Thymus (tissue), 11 donors: ENCODE measurements around the gene CACNA2D1. TPM values are rescaled to one million over a fixed set of nuclear protein-coding genes. Genes with fewer than 3 reads are reported as not detected.

Experiments used
- DNase-seq, 9 donors: peaks; one replicate each; pipeline ENCODE4 v3.0.0-alpha.2; 2013; ENCODE audit warnings: low spot score in 9 of 9, low read depth in 6 of 9, missing footprints in 1 of 9
- H3K27ac ChIP-seq, 2 donors: one replicate each; pipeline ENCODE4 v1.5.1; 2013; ENCODE audit warnings: control low read depth in 1 of 2, low read depth in 1 of 2, low read length in 1 of 2, mild to moderate bottlenecking in 1 of 2, moderate library complexity in 1 of 2
- H3K27me3 ChIP-seq, 2 donors: one replicate each; pipeline ENCODE4 v1.5.1; 2013; ENCODE audit warnings: low read length in 1 of 2; ENCODE audit not compliant: control insufficient read depth in 2 of 2, insufficient read depth in 1 of 2
- H3K36me3 ChIP-seq, 2 donors: one replicate each; pipeline ENCODE4 v1.5.1; 2013; ENCODE audit warnings: low read length in 1 of 2, mild to moderate bottlenecking in 1 of 2, moderate library complexity in 1 of 2; ENCODE audit not compliant: control insufficient read depth in 2 of 2, insufficient read depth in 2 of 2
- H3K4me1 ChIP-seq, 2 donors: one replicate each; pipeline ENCODE4 v1.5.1; 2013; ENCODE audit warnings: low read length in 2 of 2; ENCODE audit not compliant: control insufficient read depth in 2 of 2, insufficient read depth in 2 of 2
- H3K4me3 ChIP-seq, 2 donors: one replicate each; pipeline ENCODE4 v1.5.1; 2013; ENCODE audit warnings: low read length in 2 of 2, control low read depth in 1 of 2, mild to moderate bottlenecking in 1 of 2
- H3K9me3 ChIP-seq, 2 donors: one replicate each; pipeline ENCODE4 v1.5.1; 2013; ENCODE audit warnings: low read length in 1 of 2, mild to moderate bottlenecking in 1 of 2; ENCODE audit not compliant: control insufficient read depth in 2 of 2, insufficient read depth in 1 of 2
- WGBS: extraction: QIAGEN DNeasy Blood & Tissue Kit; methylation state at CpG from one replicate; pipeline ENCODE4 v1.1.7; 2013; 5-methylcytosine and 5-hydroxymethylcytosine counted together
- polyA plus RNA-seq: library from polyadenylated mRNA; stranded (reverse); fragments of 200-250 nt; gene quantifications from one replicate; pipeline ENCODE4 v1.2.3, GENCODE V29; 2013
- total RNA-seq: library from RNA; stranded (reverse); fragments of 120-200 nt; gene quantifications from one replicate; pipeline ENCODE4 v1.2.4, GENCODE V29; 2013
- donor health status: healthy.

CACNA2D1 gene
- total and polyA plus RNA-seq, 2 donors: 5.7 to 8.4 TPM

DNA sequence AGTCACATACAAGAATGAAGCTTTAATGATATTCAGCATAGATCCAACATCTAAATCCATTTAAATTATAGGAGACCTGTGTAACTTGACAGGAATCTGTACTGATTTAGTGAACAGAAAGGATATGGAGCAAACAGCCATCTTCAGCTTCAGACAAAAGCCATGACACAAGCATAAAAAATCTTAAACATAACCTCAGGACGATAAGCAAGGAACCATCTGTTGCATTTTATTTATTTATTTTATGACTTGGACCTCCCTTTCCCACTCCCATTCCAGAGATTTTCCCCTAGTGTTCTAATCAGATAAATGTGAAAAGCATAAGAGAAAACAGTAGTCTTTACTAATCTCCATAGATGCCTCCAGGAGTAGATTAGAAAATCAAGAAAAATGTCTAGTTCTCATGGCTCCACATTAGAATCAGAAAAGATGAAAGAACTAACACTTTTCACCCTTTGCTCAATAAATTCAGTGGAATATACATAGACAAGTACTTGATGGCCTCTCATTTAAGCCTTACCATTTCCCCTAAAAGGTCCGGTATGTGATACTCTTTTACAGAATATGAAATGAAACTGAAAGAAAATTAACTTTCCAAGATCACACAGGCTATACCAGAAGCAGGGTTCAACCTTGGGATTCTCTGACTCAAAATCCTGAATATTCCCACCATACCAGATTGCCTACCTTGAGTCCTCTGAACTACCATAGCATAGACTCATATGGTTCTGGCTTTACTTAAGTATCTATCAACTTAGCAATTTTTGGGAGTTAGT lies 15.2 kb downstream of the CACNA2D1 start:
- 93% methylated on average over 2 of the region's 2 CpGs for WGBS
- H3K4me3 ChIP-seq: no peak overlapping the region
- no peaks in the 10 kb centered on the region for H3K27me3 ChIP-seq
- H3K9me3 ChIP-seq: peaks cover 0 to 7% of the 10 kb centered on the region in 2 donors
- H3K27ac ChIP-seq: no peak overlapping the region
- H3K4me1 ChIP-seq: no peaks in the 10 kb centered on the region
- no peak for DNase-seq
- no peaks in the 10 kb centered on the region for H3K36me3 ChIP-seq

- Histone ChIP-seq H3K4me1 (no peaks in the 10 kb centered on the region), H3K9me3 (no peaks in the 10 kb centered on the region), H3K27ac (no peak overlapping the region), H3K4me3 (no peak overlapping the region), H3K36me3 (no peaks in the 10 kb centered on the region), H3K27me3 (no peaks in the 10 kb centered on the region)
- 96% methylated on average over 5 of the region's 5 CpGs for WGBS
- no peak for DNase-seq
These were observed 20.1 kb downstream of the CACNA2D1 start for GRCh38 chr7:82423446-82423845.

GRCh38 chr7:82419200-82419599 lies 24.4 kb downstream of the CACNA2D1 start:
- H3K36me3 ChIP-seq: no peaks in the 10 kb centered on the region
- H3K27ac ChIP-seq: no peak overlapping the region
- H3K27me3 ChIP-seq: no peaks in the 10 kb centered on the region
- no peaks in the 10 kb centered on the region for H3K9me3 ChIP-seq
- WGBS: 95% methylated on average over 1 of the region's 1 CpG
- DNase-seq: no peak
- no peaks in the 10 kb centered on the region for H3K4me1 ChIP-seq
- no peak overlapping the region for H3K4me3 ChIP-seq

DNA sequence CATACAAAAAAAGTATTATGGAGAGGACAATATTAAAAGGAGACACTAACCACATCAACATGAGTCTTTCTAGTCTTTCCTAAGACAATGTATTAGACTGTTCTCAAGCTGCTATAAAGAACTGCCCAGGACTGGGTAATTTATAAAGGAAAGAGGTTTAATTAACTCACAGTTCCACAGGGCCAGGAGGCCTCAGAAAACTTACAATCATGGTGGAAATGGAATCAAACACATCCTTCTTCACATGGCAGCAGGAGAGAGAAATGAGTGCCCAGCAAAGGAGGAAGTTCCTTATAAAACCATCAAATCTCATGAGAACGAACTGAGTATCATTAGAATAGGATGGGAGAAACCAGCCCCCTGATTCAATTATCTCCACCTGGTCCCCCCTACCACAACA lies 25.7 kb downstream of the CACNA2D1 start:
- H3K4me3 ChIP-seq: no peak overlapping the region
- WGBS: 83% methylated on average over 1 of the region's 1 CpG
- H3K9me3 ChIP-seq: no peaks in the 10 kb centered on the region
- H3K36me3 ChIP-seq: no peaks in the 10 kb centered on the region
- no peak overlapping the region for H3K27ac ChIP-seq
- no peaks in the 10 kb centered on the region for H3K27me3 ChIP-seq
- H3K4me1 ChIP-seq: no peaks in the 10 kb centered on the region
- no peak for DNase-seq

- H3K4me1 ChIP-seq: no peaks in the 10 kb centered on the region
- WGBS: 98% methylated on average over 1 of the region's 1 CpG
- no peak overlapping the region for H3K27ac ChIP-seq
- H3K9me3 ChIP-seq: no peaks in the 10 kb centered on the region
- DNase-seq: no peak
- H3K4me3 ChIP-seq: no peak overlapping the region
- H3K36me3 ChIP-seq: no peaks in the 10 kb centered on the region
- H3K27me3 ChIP-seq: no peaks in the 10 kb centered on the region
These were observed 27.2 kb downstream of the CACNA2D1 start for GRCh38 chr7:82416402-82416801.

- WGBS: 92% methylated on average over 3 of the region's 3 CpGs
These were observed 29.2 kb downstream of the CACNA2D1 start for GRCh38 chr7:82414389-82414788.

DNA sequence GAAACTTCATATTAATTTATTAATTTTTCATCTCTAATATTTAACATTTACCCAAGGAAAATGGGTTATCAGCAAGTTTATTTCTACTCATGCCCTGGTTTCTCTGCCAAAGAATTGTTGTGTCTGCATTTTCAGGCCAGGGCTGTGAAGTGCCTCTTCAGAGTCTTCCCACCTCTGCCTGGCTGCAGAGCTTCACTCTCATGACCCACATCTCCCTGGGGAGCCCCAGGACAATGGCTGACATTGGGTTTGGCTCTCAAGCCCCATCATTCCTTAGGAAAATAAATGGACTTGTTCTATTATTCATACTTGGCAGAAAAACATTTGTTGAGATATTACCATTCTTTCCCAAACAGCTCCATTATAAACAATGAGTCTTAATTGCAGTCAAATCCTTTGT lies 30.3 kb downstream of the CACNA2D1 start:
- no peak overlapping the region for H3K27ac ChIP-seq
- no peak for DNase-seq
- no peak overlapping the region for H3K4me3 ChIP-seq
- no peaks in the 10 kb centered on the region for H3K9me3 ChIP-seq
- H3K36me3 ChIP-seq: no peaks in the 10 kb centered on the region
- H3K4me1 ChIP-seq: no peaks in the 10 kb centered on the region
- H3K27me3 ChIP-seq: no peaks in the 10 kb centered on the region

More at GRCh38 chr7:82414389-82414788, 29.2 kb downstream of the CACNA2D1 start:
- no peaks in the 10 kb centered on the region for H3K27me3 ChIP-seq
- no peaks in the 10 kb centered on the region for H3K36me3 ChIP-seq
- H3K9me3 ChIP-seq: no peaks in the 10 kb centered on the region
- no peak overlapping the region for H3K4me3 ChIP-seq
- no peak for DNase-seq
- H3K27ac ChIP-seq: no peak overlapping the region
- no peaks in the 10 kb centered on the region for H3K4me1 ChIP-seq

DNA sequence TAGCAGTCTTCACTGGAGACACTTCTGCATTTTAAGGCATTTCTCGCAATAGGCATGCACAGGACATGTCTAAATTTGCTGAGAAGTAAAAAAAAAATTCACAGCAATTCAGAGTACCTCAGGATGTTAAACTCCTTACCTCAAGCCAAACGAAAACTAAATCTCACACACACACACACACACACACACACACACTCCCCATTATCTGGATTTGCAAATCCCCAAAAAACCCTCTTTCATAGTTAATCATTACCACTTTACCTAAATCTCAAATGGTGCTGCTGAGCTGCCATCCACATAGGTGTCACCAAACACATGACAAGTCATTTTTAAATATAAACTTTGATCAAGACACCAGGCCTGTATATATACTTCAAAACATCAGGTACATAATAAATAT lies 31.8 kb downstream of the CACNA2D1 start:
- 87% methylated on average over 2 of the region's 2 CpGs for WGBS
- no peaks in the 10 kb centered on the region for H3K36me3 ChIP-seq
- H3K27me3 ChIP-seq: no peaks in the 10 kb centered on the region
- H3K4me3 ChIP-seq: no peak overlapping the region
- H3K9me3 ChIP-seq: no peaks in the 10 kb centered on the region
- DNase-seq: no peak
- no peak overlapping the region for H3K27ac ChIP-seq
- H3K4me1 ChIP-seq: no peaks in the 10 kb centered on the region

DNA sequence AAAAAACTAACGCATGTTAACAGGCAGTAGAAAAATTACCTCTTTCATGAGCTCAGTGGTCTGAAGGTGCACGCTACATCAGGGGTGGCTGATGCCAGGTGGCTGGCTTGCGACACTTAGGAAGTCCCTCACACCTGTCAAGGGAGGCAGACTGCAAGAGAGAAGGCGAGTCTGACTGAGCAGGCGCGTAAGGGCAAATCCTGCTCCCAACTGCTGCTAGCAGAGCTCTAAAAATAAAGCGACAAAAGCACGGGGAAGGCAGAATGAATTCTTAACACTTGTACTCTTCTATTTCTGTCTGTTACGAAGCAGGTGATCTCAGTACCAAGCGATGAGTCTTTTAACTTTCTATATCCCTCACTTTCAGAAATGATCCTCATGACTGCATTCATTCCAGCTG lies 33.1 kb downstream of the CACNA2D1 start:
- no peak overlapping the region for H3K27ac ChIP-seq
- no peaks in the 10 kb centered on the region for H3K36me3 ChIP-seq
- no peak for DNase-seq
- H3K9me3 ChIP-seq: no peaks in the 10 kb centered on the region
- H3K4me3 ChIP-seq: no peak overlapping the region
- H3K4me1 ChIP-seq: no peaks in the 10 kb centered on the region
- H3K27me3 ChIP-seq: no peaks in the 10 kb centered on the region
- 93% methylated on average over 10 of the region's 10 CpGs for WGBS
